Measurements from ENCODE around the gene ZNF230. TPM values are rescaled to one million over a fixed set of nuclear protein-coding genes. Genes with fewer than 3 reads are reported as not detected.

ZNF230 gene
- total RNA-seq, 2 donors from 2014 or later = 3.8 to 5.7 TPM

DNA sequence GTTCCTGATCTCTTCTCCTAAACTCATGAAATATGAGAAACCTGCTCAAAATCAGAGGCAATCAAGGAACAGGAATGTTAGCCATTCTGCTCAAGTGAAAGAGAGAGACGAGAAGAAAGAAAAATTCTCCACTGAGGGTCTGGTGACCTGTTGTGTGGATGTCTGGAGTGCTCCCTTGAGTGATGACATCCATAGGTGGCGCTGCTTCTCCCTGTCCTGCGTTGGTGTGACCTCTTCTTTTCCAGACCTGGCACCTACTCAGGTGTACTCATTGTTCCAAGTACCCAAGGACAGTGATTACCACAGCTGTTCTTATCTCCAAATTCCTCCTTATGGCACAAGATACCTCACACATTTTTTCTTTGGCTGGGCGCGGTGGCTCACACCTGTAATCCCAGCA, 53.1 kb downstream of the ZNF230 start:
- H3K27me3 ChIP-seq (ENCODE audit: control insufficient read depth, insufficient read depth, low read length, poor library complexity, severe bottlenecking) = no peaks in the 10 kb centered on the region
- peak; percentile 55 for DNase-seq
- Mint-ChIP-seq H3K9me3 (peaks cover 9% of the 10 kb centered on the region), H3K36me3 (ENCODE audit: low read depth) (peaks cover 61% of the 10 kb centered on the region), H3K27ac (no peak overlapping the region), H3K4me3 (no peak overlapping the region), H3K27me3 (ENCODE audit: insufficient read depth) (no peaks in the 10 kb centered on the region), H3K4me1 (peaks cover 12% of the 10 kb centered on the region)
- H3K9ac ChIP-seq (ENCODE audit: extremely low read depth, low read length, poor library complexity, severe bottlenecking) = no peak overlapping the region
- H3K36me3 ChIP-seq (ENCODE audit: control insufficient read depth, insufficient read depth, low read length) = peaks cover 43% of the 10 kb centered on the region
- no peak overlapping the region for H3K27ac ChIP-seq (ENCODE audit: low read depth, low read length)
- TF ChIP-seq, protein P1, sequence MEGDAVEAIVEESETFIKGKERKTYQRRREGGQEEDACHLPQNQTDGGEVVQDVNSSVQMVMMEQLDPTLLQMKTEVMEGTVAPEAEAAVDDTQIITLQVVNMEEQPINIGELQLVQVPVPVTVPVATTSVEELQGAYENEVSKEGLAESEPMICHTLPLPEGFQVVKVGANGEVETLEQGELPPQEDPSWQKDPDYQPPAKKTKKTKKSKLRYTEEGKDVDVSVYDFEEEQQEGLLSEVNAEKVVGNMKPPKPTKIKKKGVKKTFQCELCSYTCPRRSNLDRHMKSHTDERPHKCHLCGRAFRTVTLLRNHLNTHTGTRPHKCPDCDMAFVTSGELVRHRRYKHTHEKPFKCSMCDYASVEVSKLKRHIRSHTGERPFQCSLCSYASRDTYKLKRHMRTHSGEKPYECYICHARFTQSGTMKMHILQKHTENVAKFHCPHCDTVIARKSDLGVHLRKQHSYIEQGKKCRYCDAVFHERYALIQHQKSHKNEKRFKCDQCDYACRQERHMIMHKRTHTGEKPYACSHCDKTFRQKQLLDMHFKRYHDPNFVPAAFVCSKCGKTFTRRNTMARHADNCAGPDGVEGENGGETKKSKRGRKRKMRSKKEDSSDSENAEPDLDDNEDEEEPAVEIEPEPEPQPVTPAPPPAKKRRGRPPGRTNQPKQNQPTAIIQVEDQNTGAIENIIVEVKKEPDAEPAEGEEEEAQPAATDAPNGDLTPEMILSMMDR (conservative IDR thresholded peaks at IDR 0.05) = peak; percentile 30
- no peaks in the 10 kb centered on the region for H3K9me3 ChIP-seq (ENCODE audit: control insufficient read depth, low read length)
- 89 to 98% methylated on average over 5 of the region's 5 CpGs for WGBS, 2 experiments (ENCODE audit: insufficient coverage in 1 of 2, insufficient read length in 1 of 2)
- H3K4me3 ChIP-seq (ENCODE audit: low read length) = no peak overlapping the region
- H3K4me1 ChIP-seq (ENCODE audit: control insufficient read depth, insufficient read depth, low read length) = no peaks in the 10 kb centered on the region

DNA sequence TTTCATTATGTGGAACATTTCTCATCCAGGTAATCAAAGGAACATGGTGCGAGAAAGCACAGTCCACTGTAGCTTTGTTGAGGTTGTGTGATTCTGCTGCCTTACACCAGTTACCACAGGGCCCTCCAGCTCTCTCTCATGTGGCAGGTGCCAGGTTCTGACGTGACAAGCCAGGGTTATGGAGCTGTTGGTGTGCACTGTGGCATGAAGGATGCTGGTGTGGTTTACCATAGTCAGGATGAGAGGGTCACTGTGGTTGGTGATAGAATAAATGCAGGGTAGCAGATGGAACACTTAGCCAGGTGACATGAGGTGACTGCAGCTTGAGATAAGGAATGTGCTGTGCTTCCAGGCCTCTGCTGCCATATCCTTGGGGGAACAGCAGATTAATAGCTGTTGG, 56.5 kb downstream of the ZNF230 start:
- Histone ChIP-seq H3K27ac (ENCODE audit: low read depth, low read length) (no peak overlapping the region), H3K36me3 (ENCODE audit: control insufficient read depth, insufficient read depth, low read length) (peaks cover 75% of the 10 kb centered on the region), H3K9me3 (ENCODE audit: control insufficient read depth, low read length) (no peaks in the 10 kb centered on the region), H3K4me3 (ENCODE audit: low read length) (no peak overlapping the region), H3K9ac (ENCODE audit: extremely low read depth, low read length, poor library complexity, severe bottlenecking) (no peak overlapping the region), H3K27me3 (ENCODE audit: control insufficient read depth, insufficient read depth, low read length, poor library complexity, severe bottlenecking) (no peaks in the 10 kb centered on the region), H3K4me1 (ENCODE audit: control insufficient read depth, insufficient read depth, low read length) (no peaks in the 10 kb centered on the region)
- TF ChIP-seq, protein P1 (conservative IDR thresholded peaks at IDR 0.05) = no peak
- 93% methylated on average over 2 of the region's 2 CpGs; no CpG with 5 or more reads in 1 of the 2 experiments for WGBS, 2 experiments (ENCODE audit: insufficient coverage in 1 of 2, insufficient read length in 1 of 2)
- no peak overlapping the region for H3K27ac Mint-ChIP-seq
- H3K4me3 Mint-ChIP-seq = no peak overlapping the region
- H3K27me3 Mint-ChIP-seq (ENCODE audit: insufficient read depth) = no peaks in the 10 kb centered on the region
- no peaks in the 10 kb centered on the region for H3K4me1 Mint-ChIP-seq
- H3K9me3 Mint-ChIP-seq = peaks cover 4% of the 10 kb centered on the region
- no peak for DNase-seq
- peaks cover 91% of the 10 kb centered on the region for H3K36me3 Mint-ChIP-seq (ENCODE audit: low read depth)

DNA sequence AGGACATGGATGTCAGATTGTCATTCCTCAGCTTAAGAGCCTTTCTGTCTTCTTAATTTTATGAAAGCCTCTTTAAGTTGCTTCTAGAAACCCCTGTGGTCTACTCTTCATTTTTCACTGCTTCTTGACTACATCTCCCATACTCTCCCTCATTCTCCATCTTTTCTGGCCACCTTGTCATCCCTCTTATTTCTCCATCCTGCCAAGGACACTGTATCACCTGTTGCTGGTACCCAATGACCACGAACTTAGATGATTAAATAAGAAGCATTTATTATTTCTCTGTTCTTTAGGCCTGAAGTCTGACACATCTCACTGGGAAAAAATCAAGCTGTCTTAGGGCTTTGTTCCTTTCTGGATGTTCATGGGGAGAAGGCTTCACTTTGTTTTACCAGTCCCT, 58.3 kb downstream of the ZNF230 start:
- Mint-ChIP-seq H3K9me3 (peaks cover 18% of the 10 kb centered on the region), H3K4me3 (no peak overlapping the region), H3K36me3 (ENCODE audit: low read depth) (peaks cover 92% of the 10 kb centered on the region), H3K4me1 (no peaks in the 10 kb centered on the region), H3K27me3 (ENCODE audit: insufficient read depth) (no peaks in the 10 kb centered on the region), H3K27ac (no peak overlapping the region)
- Histone ChIP-seq H3K9ac (ENCODE audit: extremely low read depth, low read length, poor library complexity, severe bottlenecking) (no peak overlapping the region), H3K9me3 (ENCODE audit: control insufficient read depth, low read length) (peaks cover 13% of the 10 kb centered on the region), H3K4me3 (ENCODE audit: low read length) (no peak overlapping the region), H3K27ac (ENCODE audit: low read depth, low read length) (no peak overlapping the region), H3K36me3 (ENCODE audit: control insufficient read depth, insufficient read depth, low read length) (peaks cover 86% of the 10 kb centered on the region), H3K4me1 (ENCODE audit: control insufficient read depth, insufficient read depth, low read length) (no peaks in the 10 kb centered on the region), H3K27me3 (ENCODE audit: control insufficient read depth, insufficient read depth, low read length, poor library complexity, severe bottlenecking) (no peaks in the 10 kb centered on the region)
- DNase-seq = no peak
- WGBS, 2 experiments (ENCODE audit: insufficient coverage in 1 of 2, insufficient read length in 1 of 2) = 89% methylated on average over 1 of the region's 1 CpG
- TF ChIP-seq, protein P1 (conservative IDR thresholded peaks at IDR 0.05) = no peak

Other genes starting within 250 kb of the ZNF230 start
- 10 to 100 TPM; 44.6 to 53.8 TPM for gene SMG9, start 248.0 kb upstream of the ZNF230 start, total RNA-seq
- gene KCNN4, start 222.0 kb upstream of the ZNF230 start, total RNA-seq = not detected
- gene LYPD5, start 200.5 kb upstream of the ZNF230 start, total RNA-seq = under 1 TPM in 1 of 2 donors, not detected in 1; 0.11 TPM
- 10 to 100 TPM in 1 of 2 donors, 1 to 10 TPM in 1; 7.1 to 10.1 TPM for gene ZNF283, start 175.6 kb upstream of the ZNF230 start, total RNA-seq
- 1 to 10 TPM; 4.0 to 6.6 TPM for gene ZNF404, start 119.0 kb upstream of the ZNF230 start, total RNA-seq
- 10 to 100 TPM; 18.6 to 19.4 TPM for gene ZNF45, start 67.7 kb upstream of the ZNF230 start, total RNA-seq
- 10 to 100 TPM; 11.5 to 11.8 TPM for gene ZNF221, start 51.7 kb upstream of the ZNF230 start, total RNA-seq
- gene ZNF155, start 18.8 kb upstream of the ZNF230 start, total RNA-seq = 10 to 100 TPM in 1 of 2 donors, 1 to 10 TPM in 1; 9.7 to 12.7 TPM
- gene ZNF222, start 22.4 kb downstream of the ZNF230 start, total RNA-seq = 1 to 10 TPM; 5.0 to 6.0 TPM
- 1 to 10 TPM; 9.3 TPM for gene ZNF223, start 49.1 kb downstream of the ZNF230 start, total RNA-seq
- 1 to 10 TPM; 1.9 to 2.2 TPM for gene ZNF284, start 69.2 kb downstream of the ZNF230 start, total RNA-seq
- 10 to 100 TPM; 19.7 to 22.1 TPM for gene ZNF224, start 91.4 kb downstream of the ZNF230 start, total RNA-seq
- gene ZNF225, start 110.4 kb downstream of the ZNF230 start, total RNA-seq = 1 to 10 TPM; 6.4 to 7.4 TPM
- gene ZNF234, start 138.6 kb downstream of the ZNF230 start, total RNA-seq = 10 to 100 TPM in 1 of 2 donors, 1 to 10 TPM in 1; 9.0 to 10.8 TPM
- gene ZNF226, start 162.1 kb downstream of the ZNF230 start, total RNA-seq = 10 to 100 TPM; 21.0 to 28.0 TPM
- 10 to 100 TPM; 27.6 to 27.8 TPM for gene ZNF227, start 209.6 kb downstream of the ZNF230 start, total RNA-seq